Muscle layer of duodenum (tissue), 2 donors: ENCODE results near the gene TMEM59.
"Not testable (repeated sequence)": the region's sequence is repeated elsewhere in the genome, so short reads cannot be mapped to it uniquely, and the experiment has no call there.

Source experiments
- H3K27ac ChIP-seq: one replicate; pipeline ENCODE4 v1.7.0; 2013; ENCODE audit warnings: mild to moderate bottlenecking, low read length
- H3K27me3 ChIP-seq: one replicate; pipeline ENCODE4 v1.7.0; 2013; ENCODE audit warnings: low read depth, mild to moderate bottlenecking, control low read depth, low read length
- H3K36me3 ChIP-seq, 2 donors: one replicate each; pipeline ENCODE4 v1.7.0; 2013; ENCODE audit warnings: low read length in 2 of 2, control low read depth in 1 of 2, mild to moderate bottlenecking in 1 of 2; ENCODE audit not compliant: insufficient read depth in 2 of 2, control insufficient read depth in 1 of 2
- H3K4me1 ChIP-seq, 2 donors: one replicate each; pipeline ENCODE4 v1.7.0; 2013; ENCODE audit warnings: low read length in 2 of 2, mild to moderate bottlenecking in 2 of 2, control low read depth in 1 of 2, moderate library complexity in 1 of 2; ENCODE audit not compliant: insufficient read depth in 2 of 2, control insufficient read depth in 1 of 2
- H3K4me3 ChIP-seq, 2 donors: one replicate each; pipeline ENCODE4 v1.7.0; 2013; ENCODE audit warnings: low read length in 2 of 2, low read depth in 1 of 2, mild to moderate bottlenecking in 1 of 2
- H3K9me3 ChIP-seq, 2 donors: one replicate each; pipeline ENCODE4 v1.7.0; 2013; ENCODE audit warnings: low read length in 2 of 2, control low read depth in 1 of 2, mild to moderate bottlenecking in 1 of 2; ENCODE audit not compliant: control insufficient read depth in 1 of 2
- donor health status: healthy.

TMEM59 gene

DNA sequence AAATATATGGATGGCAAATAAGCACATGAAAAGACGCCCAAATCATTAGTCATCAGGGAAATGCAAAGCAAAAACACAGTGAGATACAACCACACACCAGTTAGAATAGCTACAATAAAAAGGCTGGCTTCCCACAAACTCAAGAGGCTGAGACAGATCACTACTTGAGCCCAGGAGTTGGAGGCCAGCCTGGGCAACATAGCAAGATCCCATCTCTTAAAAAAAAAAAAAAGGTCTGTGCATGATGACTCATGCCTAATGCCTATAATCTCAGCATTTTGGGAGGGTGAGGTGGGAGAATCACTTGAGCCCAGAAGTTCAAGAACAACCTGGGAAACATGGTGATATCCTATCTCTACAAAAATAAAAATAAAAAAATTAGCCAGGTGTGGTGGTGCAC lies 54.8 kb downstream of the TMEM59 start:
- Histone ChIP-seq H3K9me3 (no peaks in the 10 kb centered on the region), H3K4me1 (no peaks in the 10 kb centered on the region), H3K4me3 (no peak overlapping the region), H3K36me3 (no peaks in the 10 kb centered on the region), H3K27ac (no peak overlapping the region), H3K27me3 (no peaks in the 10 kb centered on the region)

DNA sequence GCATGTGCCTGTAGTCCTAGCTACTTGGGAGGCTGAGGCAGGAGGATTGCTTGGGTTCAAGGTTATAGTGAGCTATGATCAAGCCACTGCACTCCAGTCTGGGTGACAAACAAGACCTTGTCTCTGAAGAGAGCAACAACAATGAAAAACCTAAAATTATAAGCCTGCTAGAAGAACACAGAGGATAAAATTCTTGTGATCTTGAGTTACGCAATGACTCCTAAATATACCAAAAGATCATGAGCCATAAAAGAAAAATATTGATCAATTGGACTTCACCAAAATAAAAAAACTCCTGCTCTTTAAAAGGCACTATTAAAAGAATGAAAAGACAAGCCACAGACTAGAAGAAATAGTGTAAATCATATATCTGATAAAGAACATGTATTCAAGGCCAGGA lies 57.3 kb downstream of the TMEM59 start:
- Histone ChIP-seq H3K27ac (no peak overlapping the region), H3K4me1 (no peaks in the 10 kb centered on the region), H3K27me3 (no peaks in the 10 kb centered on the region), H3K9me3 (no peaks in the 10 kb centered on the region), H3K36me3 (no peaks in the 10 kb centered on the region), H3K4me3 (no peak overlapping the region)

DNA sequence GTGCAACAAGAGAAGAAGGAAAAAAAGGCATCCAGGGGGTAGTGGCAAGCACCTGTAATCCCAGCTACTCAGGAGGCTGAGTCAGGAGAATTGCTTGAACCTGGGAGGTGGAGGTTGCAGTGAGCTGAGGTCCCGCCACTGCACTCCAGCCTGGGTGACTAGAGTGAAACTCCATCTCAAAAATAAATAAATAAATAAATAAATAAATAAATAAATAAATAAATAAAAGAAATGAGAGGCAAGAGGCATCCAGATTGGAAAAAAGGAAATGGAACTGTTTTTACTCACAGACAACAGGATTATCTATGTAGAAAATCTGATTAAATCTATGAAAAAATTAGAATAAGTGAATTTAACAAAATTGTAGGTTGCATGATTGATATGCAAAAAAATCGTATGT lies 58.5 kb downstream of the TMEM59 start:
- H3K4me1 ChIP-seq, H3K27ac ChIP-seq, H3K27me3 ChIP-seq, H3K4me3 ChIP-seq, H3K36me3 ChIP-seq, H3K9me3 ChIP-seq: not testable (repeated sequence)

DNA sequence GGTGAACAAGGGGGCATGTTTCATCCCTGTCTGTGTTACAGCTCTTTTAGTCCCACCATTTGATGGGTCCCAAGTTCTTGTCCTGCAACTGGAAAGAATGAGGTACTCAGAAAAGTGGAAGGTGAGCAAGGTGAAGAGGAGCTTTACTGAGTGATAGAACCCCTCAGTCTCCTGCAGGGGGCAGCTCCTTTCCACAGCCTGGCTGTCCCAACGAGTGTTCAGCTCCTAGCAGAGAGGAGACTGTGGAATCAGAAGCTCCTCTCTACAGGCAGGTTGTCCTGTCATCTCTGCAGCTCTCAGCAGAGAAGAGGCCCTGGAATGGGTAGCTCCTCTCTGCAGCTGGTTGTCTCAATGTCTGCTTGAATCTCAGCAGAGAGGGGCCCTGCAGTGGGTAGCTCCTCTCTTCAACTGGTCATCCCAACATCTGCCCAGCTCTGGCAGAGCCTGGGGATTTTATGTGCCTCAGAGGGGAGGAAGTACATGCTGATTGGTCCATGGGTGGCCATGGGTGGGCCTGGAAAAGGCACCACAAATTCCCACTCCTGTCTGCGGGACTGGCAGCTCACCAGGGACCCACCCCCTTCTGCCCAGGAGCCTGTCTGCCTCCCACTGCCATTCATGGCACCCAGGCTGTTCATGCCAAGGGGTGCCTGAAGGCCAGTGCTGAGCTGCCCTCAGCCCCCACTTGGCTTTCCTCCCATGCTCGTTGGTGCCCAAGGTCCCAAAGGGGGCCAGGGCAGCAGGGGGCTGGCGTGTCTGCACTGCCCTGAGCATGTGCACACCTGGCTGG lies 60.7 kb downstream of the TMEM59 start:
- Histone ChIP-seq H3K9me3 (no peaks in the 10 kb centered on the region), H3K36me3 (no peaks in the 10 kb centered on the region), H3K27me3 (no peaks in the 10 kb centered on the region), H3K4me1 (no peaks in the 10 kb centered on the region), H3K27ac (no peak overlapping the region), H3K4me3 (no peak overlapping the region)

DNA sequence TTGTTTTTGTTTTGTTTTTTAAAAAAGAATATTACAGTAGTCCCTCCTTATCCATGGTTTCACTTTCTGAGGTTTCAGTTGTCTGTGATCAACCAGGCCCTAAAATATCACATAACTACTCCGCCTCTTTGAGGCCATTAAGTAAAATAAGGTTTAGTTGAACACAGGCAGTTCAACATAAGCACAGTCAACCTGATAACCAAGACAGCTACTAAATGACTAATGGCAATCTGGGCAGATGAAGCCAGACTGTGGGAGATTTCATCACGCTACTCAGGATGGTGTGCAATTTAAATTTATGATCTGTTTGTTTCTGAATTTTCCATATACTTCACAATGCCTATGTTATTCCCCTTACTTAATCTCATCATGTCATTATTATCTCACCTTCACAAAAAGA lies 65.1 kb downstream of the TMEM59 start:
- peaks cover 0 to under 1% of the 10 kb centered on the region in 2 donors for H3K4me1 ChIP-seq
- no peaks in the 10 kb centered on the region for H3K9me3 ChIP-seq
- no peak overlapping the region for H3K27ac ChIP-seq
- H3K4me3 ChIP-seq = no peak overlapping the region
- no peaks in the 10 kb centered on the region for H3K27me3 ChIP-seq
- no peaks in the 10 kb centered on the region for H3K36me3 ChIP-seq

DNA sequence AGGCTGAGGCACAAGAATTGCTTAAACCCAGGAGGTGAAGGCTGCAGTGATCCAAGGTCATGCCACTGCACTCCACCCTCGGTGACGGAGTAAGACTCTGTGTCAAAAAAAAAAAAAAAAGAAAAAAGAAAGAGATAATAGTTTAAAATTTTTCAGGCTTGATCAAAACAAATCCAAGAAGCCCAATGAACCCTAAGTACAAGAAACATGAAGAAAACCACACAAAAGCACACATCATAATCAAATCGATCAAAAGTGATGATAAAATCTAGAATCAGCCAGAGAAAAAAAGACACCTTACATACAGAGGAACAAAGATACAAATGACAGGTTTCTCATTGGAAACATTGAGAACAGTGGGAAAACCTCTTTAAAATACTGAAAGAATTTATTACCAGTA lies 66.5 kb downstream of the TMEM59 start:
- Histone ChIP-seq H3K4me3 (no peak overlapping the region), H3K27me3 (no peaks in the 10 kb centered on the region), H3K4me1 (peaks cover 3 to 10% of the 10 kb centered on the region in 2 donors), H3K36me3 (no peaks in the 10 kb centered on the region), H3K27ac (no peak overlapping the region), H3K9me3 (no peaks in the 10 kb centered on the region)

DNA sequence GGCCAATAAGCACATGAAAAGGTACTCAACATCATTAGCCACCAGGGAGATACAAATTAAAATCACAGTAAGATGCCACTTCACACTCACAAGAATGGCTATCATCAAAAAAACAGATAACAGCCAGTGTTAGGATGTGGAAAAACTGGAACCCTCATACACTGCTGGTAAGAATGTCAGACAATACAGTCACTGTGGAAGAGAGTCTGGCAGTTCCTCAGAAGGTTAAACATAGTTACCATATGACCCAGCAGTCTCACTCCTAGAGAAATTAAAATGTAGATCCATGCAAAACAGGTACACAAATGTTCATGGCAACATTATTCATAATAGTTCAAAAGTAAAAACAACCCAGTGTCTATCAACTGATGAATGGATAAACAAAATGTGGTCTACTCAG lies 68.3 kb downstream of the TMEM59 start:
- Histone ChIP-seq H3K9me3 (no peaks in the 10 kb centered on the region), H3K27ac (no peak overlapping the region), H3K36me3 (no peaks in the 10 kb centered on the region), H3K4me3 (no peak overlapping the region), H3K27me3 (no peaks in the 10 kb centered on the region), H3K4me1 (peaks cover 3 to 10% of the 10 kb centered on the region in 2 donors)

DNA sequence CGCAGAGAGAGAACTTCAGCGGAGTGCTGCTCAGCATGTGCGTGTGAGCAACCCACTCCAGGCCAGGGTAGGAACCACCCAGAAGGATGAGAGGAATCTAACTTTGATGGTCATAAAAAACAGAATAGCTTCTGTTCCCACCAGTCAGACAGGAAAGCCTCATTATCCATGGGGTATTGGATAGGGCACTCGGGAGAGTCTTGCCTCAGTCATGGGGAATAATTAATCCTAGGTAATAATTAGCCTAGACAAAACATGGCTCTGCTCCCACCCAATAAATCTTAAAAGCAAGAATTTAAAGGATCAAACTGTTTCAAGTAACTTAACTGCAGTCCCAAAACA lies 70.3 kb downstream of the TMEM59 start:
- peaks cover 3 to 10% of the 10 kb centered on the region in 2 donors for H3K4me1 ChIP-seq
- no peaks in the 10 kb centered on the region for H3K9me3 ChIP-seq
- no peak overlapping the region for H3K27ac ChIP-seq
- H3K4me3 ChIP-seq = peak overlapping the region; percentile 54 to 58
- no peaks in the 10 kb centered on the region for H3K27me3 ChIP-seq
- no peaks in the 10 kb centered on the region for H3K36me3 ChIP-seq

DNA sequence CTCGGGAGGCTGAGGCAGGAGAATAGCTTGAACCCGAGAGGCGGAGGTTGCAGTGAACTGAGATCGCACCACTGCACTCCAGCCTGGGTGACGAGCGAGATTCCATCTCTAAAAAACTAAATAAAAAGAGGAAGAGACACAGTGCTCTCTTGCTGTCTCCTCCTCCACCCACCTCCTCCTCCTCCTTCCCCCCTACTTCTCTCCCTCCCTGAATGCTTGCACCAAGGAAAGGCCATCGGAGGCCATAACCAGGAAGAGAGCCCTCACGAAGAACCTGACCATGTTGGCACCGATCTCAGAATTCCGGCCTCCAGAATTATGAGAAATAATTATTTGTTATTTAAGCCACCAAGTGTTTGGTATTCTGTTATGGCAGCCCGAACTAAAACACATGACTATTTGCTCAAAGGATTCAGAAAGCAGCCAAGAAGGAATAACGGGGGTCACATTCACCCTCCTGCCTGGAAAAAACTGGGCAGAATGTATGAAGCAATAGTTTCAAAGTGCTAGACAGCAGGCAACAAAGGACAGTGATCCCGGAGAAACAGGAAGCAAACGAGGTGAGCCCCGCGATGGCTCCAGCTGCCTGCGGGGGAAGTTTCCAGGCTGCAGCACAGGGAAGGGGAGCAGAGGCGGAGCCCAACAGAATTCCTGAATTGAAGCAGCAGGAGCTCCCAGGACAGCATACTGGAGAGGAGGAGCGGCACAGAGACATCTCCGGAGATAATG lies 70.8 kb downstream of the TMEM59 start:
- H3K27ac ChIP-seq = no peak overlapping the region
- no peaks in the 10 kb centered on the region for H3K27me3 ChIP-seq
- H3K4me3 ChIP-seq = peak overlapping the region; percentile 54 to 58
- H3K4me1 ChIP-seq = peaks cover 3 to 10% of the 10 kb centered on the region in 2 donors
- H3K36me3 ChIP-seq = no peaks in the 10 kb centered on the region
- no peaks in the 10 kb centered on the region for H3K9me3 ChIP-seq

DNA sequence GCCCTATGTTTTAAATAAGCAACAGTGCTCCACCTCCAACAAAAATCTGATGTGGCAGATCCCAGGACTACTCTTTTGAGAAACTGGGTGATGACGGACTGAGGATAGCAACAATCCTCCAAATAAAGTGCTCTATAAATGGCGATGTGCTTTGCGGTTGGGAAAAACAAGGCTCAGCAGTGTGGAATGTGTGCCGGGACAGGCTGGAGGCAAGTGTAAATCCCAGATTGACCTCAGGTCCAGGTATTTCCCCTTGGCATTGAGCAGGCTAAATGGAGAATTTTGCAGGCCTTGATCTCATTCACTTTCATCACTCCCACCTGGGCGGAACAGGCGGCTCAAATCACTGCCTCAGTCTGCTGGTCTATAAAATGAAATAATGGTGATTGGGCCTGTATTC lies 71.8 kb downstream of the TMEM59 start:
- peaks cover 3 to 10% of the 10 kb centered on the region in 2 donors for H3K4me1 ChIP-seq
- H3K27me3 ChIP-seq = no peaks in the 10 kb centered on the region
- no peak overlapping the region for H3K4me3 ChIP-seq
- no peaks in the 10 kb centered on the region for H3K36me3 ChIP-seq
- no peak overlapping the region for H3K27ac ChIP-seq
- H3K9me3 ChIP-seq = no peaks in the 10 kb centered on the region

DNA sequence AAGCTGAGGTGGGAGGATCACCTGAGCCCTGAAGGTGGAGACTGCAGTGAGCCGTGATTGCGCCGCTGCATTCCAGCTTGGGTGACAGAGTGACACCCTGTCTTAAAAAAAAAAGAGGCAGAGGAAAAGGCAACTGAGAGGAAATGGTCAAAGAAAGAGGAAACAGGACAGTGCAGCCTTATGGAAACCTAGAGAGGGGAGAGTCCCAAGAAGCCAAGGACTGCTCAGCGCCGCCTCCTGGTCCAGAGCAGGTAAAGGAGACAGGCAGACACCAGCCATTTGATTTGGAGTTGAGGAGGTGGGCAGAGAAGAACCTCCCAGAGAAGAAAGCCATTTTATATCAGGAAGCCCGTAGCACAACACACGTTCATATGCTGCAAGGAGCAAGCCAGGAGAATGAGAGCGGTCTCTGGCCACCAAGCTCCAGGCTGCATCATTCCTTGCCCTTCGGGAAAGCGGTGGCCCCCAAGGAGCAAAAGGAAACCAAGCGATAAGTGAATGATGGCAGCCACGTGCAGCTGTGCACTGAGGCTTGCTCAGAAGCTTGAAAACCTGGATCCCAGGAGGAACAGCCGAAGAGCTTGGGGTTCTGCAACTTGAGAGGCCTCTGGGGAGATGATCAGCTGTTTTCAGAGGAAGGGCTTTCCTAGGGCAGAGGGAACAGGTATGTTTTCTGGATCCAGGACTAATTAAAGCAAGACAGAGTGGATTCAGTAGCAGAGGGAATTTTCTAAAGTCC lies 73.1 kb downstream of the TMEM59 start:
- Histone ChIP-seq H3K4me1 (peaks cover 3 to 10% of the 10 kb centered on the region in 2 donors), H3K36me3 (no peaks in the 10 kb centered on the region), H3K9me3 (no peaks in the 10 kb centered on the region)

More for the DNA sequence above, 73.1 kb downstream of the TMEM59 start:
- Histone ChIP-seq H3K4me3 (no peak overlapping the region), H3K27ac (no peak overlapping the region), H3K27me3 (no peaks in the 10 kb centered on the region)
